GF-D8 (cell line): Measurements from ENCODE around the gene ZSCAN22.
A peak's percentile ranks its signal among the peaks of the same experiment; 100 is the strongest.
"Not testable (repeated sequence)": the region's sequence is repeated elsewhere in the genome, so short reads cannot be mapped to it uniquely, and the experiment has no call there.

ENCODE experiments used
- DNase-seq: peaks from one replicate; lab custom pipeline; 2025; lab: John Stamatoyannopoulos, UW

The ZSCAN22 gene

DNA sequence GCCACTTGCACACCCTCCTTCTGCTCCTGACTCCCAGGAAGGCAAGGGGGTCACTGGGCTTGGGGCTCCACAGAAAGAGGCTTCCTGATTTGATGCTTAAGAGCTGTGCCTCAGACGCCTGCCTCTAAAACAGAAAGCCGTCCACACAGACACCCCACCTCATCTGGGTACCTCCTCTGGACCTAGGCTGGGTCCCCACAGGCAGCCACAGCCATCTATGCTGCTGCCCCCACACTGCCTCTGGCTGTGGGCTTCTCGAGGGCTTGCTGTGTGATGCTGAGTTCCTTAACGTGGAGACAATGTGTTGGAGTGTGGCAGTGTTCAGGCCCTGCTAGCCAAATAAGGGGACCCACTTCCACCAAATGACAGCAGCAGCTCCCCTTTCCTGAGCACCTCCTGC is 8.5 kb upstream of the ZSCAN22 start:
- no peak for DNase-seq

- no peak for DNase-seq
Observed at GRCh38 chr19:58319241-58319640, 7.6 kb upstream of the ZSCAN22 start.

GRCh38 chr19:58325311-58326022 is 1.3 kb upstream of the ZSCAN22 start:
- DNase-seq, result no peak

DNA sequence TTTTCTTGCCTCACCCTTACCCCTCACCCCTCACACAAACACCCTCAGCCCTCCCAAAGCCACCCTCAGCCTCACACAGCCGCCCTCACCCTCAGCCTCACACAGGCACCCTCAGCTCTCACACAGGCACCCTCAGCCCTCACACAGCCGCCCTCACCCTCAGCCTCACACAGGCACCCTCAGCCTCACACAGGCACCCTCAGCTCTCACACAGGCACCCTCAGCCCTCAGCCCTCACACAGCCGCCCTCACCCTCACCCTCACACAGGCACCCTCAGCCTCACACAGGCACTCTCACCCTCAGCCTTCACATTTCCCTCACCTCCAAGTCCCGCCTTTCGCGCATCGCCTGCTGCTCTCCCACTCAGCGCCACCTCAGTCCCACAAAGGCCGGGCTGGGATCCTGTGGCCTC is 287 bp upstream of the ZSCAN22 start:
- DNase-seq, result no peak

GRCh38 chr19:58328999-58329398 is 2.2 kb downstream of the ZSCAN22 start:
- peak; percentile 6 for DNase-seq

DNA sequence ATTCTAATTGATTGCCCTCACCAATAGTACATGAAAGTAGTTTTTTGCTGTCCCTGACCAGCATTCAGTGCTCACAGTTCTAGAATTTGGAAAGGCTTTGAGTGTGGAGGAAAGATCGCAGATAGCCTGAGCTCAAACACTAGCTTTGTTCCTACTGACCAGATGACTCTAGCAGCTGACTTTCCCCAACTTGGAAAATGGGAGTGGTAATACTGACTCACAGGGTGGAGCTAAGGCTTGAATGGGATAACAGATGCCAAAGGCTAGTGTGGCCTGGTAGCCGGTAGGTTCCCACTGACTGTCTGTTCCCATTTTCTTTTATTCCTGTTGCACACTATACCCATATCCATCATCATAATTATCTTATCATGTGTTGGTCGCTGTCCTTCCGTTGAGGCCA is 3.7 kb downstream of the ZSCAN22 start:
- DNase-seq, result no peak

- DNase-seq, result no peak
Observed at GRCh38 chr19:58332697-58333096, 5.9 kb downstream of the ZSCAN22 start.

- no peak for DNase-seq
Observed at GRCh38 chr19:58334691-58335249, 8.0 kb downstream of the ZSCAN22 start.

- DNase-seq, result no peak
Observed at GRCh38 chr19:58335630-58336029, 8.8 kb downstream of the ZSCAN22 start.

- DNase-seq, result no peak
Observed at GRCh38 chr19:58336216-58336615, 9.4 kb downstream of the ZSCAN22 start.

GRCh38 chr19:58336820-58337219 is 10.0 kb downstream of the ZSCAN22 start:
- no peak for DNase-seq

- no peak for DNase-seq
Observed at GRCh38 chr19:58338336-58338735, 11.5 kb downstream of the ZSCAN22 start.

DNA sequence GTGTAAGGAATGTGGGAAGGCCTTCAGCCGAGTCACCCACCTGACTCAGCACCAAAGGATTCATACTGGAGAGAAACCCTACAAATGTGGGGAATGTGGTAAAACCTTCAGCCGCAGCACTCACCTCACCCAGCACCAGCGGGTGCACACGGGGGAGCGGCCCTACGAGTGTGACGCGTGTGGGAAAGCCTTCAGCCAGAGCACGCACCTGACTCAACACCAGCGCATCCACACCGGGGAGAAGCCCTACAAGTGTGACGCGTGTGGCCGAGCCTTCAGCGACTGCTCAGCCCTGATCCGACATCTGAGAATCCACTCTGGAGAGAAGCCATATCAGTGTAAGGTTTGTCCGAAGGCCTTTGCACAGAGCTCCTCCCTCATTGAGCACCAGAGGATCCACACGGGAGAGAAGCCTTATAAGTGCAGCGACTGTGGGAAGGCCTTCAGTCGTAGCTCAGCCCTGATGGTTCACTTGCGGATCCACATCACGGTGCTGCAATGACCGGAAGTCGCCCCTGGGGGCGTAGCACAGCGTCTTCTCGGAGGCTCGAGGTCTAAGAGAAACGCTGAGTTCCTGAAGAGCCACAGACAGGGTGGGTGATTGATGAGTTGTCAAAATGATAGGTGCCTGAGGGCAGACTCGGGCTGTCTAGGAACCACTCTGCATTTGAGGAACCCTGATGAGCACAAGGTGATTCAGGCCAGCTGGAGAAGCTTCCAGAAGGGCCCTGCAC is 12.2 kb downstream of the ZSCAN22 start:
- DNase-seq, result no peak

- no peak for DNase-seq
Observed at GRCh38 chr19:58345558-58345957, 18.8 kb downstream of the ZSCAN22 start.

- peak; percentile 34 for DNase-seq
Observed at GRCh38 chr19:58346961-58347929, 20.5 kb downstream of the ZSCAN22 start.

DNA sequence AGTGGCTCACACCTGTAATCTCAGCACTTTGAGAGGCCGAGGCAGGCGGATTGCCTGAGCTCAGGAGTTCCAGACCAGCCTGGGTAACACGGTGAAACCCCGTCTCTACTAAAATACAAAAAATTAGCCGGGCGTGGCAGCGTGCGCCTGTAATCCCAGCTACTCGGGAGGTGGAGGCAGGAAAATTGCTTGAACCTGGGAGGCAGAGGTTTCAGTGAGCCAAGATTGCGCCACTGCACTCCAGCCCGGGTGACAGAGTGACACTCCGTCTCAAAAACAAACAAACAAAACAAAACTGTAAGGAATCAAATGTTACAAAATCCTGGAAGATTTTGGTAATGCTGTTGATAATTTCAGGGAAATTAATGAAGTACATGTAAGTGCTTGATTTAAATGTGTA is 21.3 kb downstream of the ZSCAN22 start:
- DNase-seq, result not testable (repeated sequence)

GRCh38 chr19:58349590-58349989 is 22.8 kb downstream of the ZSCAN22 start:
- DNase-seq, result no peak

GRCh38 chr19:58350001-58350861 is 23.4 kb downstream of the ZSCAN22 start:
- DNase-seq, result no peak

GRCh38 chr19:58350871-58351557 is 24.2 kb downstream of the ZSCAN22 start:
- DNase-seq, result no peak

- DNase-seq, result no peak
Observed at GRCh38 chr19:58351558-58351878, 24.7 kb downstream of the ZSCAN22 start.
